Osteocyte (in vitro differentiated cells): ENCODE results near the gene AATF. TPM values are rescaled to one million over a fixed set of nuclear protein-coding genes. Genes with fewer than 3 reads are reported as not detected.
"Not testable (repeated sequence)": the region's sequence is repeated elsewhere in the genome, so short reads cannot be mapped to it uniquely, and the experiment has no call there.

Experiments used
- DNase-seq: peaks from one replicate; pipeline ENCODE4 v3.0.0; 2021; ENCODE audit warnings: mixed read lengths; ENCODE audit not compliant: unreplicated experiment; ENCODE audit errors: extremely low spot score
- H3K27ac Mint-ChIP-seq: one replicate; pipeline ENCODE4 v1.8.0; 2021; ENCODE audit warnings: mild to moderate bottlenecking, mixed read lengths; ENCODE audit not compliant: unreplicated experiment
- H3K27me3 Mint-ChIP-seq: one replicate; pipeline ENCODE4 v1.8.0; 2021; ENCODE audit warnings: mixed read lengths; ENCODE audit not compliant: unreplicated experiment
- H3K36me3 Mint-ChIP-seq: one replicate; pipeline ENCODE4 v1.8.0; 2021; ENCODE audit warnings: mixed read lengths; ENCODE audit not compliant: unreplicated experiment
- H3K4me1 Mint-ChIP-seq: one replicate; pipeline ENCODE4 v1.8.0; 2021; ENCODE audit warnings: mixed read lengths; ENCODE audit not compliant: unreplicated experiment
- H3K4me3 Mint-ChIP-seq: one replicate; pipeline ENCODE4 v1.8.0; 2021; ENCODE audit warnings: mild to moderate bottlenecking, moderate library complexity, mixed read lengths; ENCODE audit not compliant: unreplicated experiment
- H3K9me3 Mint-ChIP-seq: one replicate; pipeline ENCODE4 v1.8.0; 2021; ENCODE audit warnings: mixed read lengths; ENCODE audit not compliant: unreplicated experiment
- CTCF ChIP-seq: fragments of 200-600 bp; sonication (generic); IDR thresholded peaks from 2 replicates; pipeline ENCODE4 v1.5.0; 2021; ENCODE audit warnings: antibody characterized with exemption, mild to moderate bottlenecking, moderate library complexity
- total RNA-seq: library from RNA; stranded (reverse); gene quantifications from 2 replicates; pipeline ENCODE4 v1.2.1, GENCODE V29; 2021

AATF gene
- total RNA-seq, 1 donor from 2014 or later = 39.6 TPM

- no peaks in the 10 kb centered on the region for H3K36me3 Mint-ChIP-seq
- TF ChIP-seq CTCF = no peak
Observed at GRCh38 chr17:37069087-37069486, 120.3 kb downstream of the AATF start.

GRCh38 chr17:37073464-37073863 lies 124.7 kb downstream of the AATF start:
- not testable (repeated sequence) for H3K4me3 Mint-ChIP-seq, DNase-seq, H3K9me3 Mint-ChIP-seq, H3K36me3 Mint-ChIP-seq, H3K4me1 Mint-ChIP-seq, H3K27ac Mint-ChIP-seq
- H3K27me3 Mint-ChIP-seq = peaks cover 11% of the 10 kb centered on the region

More at GRCh38 chr17:37069087-37069486, 120.3 kb downstream of the AATF start:
- Mint-ChIP-seq H3K27ac (no peak overlapping the region), H3K4me3 (no peak overlapping the region), H3K4me1 (peaks cover 2% of the 10 kb centered on the region), H3K9me3 (no peaks in the 10 kb centered on the region), H3K27me3 (peaks cover 37% of the 10 kb centered on the region)
- DNase-seq = no peak

- peaks cover 3% of the 10 kb centered on the region for H3K27me3 Mint-ChIP-seq
- no peak for TF ChIP-seq CTCF
- no peak overlapping the region for H3K27ac Mint-ChIP-seq
- H3K4me3 Mint-ChIP-seq = no peak overlapping the region
- DNase-seq = no peak
- H3K9me3 Mint-ChIP-seq = peaks cover 10% of the 10 kb centered on the region
- no peaks in the 10 kb centered on the region for H3K4me1 Mint-ChIP-seq
- H3K36me3 Mint-ChIP-seq = peaks cover 4% of the 10 kb centered on the region
Observed at GRCh38 chr17:37079065-37079708, 130.4 kb downstream of the AATF start.

- Mint-ChIP-seq H3K4me1 (no peaks in the 10 kb centered on the region), H3K27me3 (peaks cover 3% of the 10 kb centered on the region), H3K36me3 (peaks cover 7% of the 10 kb centered on the region), H3K27ac (no peak overlapping the region), H3K4me3 (no peak overlapping the region), H3K9me3 (peaks cover 10% of the 10 kb centered on the region)
- DNase-seq = no peak
- TF ChIP-seq CTCF = no peak
Observed at GRCh38 chr17:37079735-37080134, 131.0 kb downstream of the AATF start.

GRCh38 chr17:37081287-37081686 lies 132.5 kb downstream of the AATF start:
- Mint-ChIP-seq H3K27me3 (no peaks in the 10 kb centered on the region), H3K27ac (no peak overlapping the region), H3K9me3 (peaks cover 10% of the 10 kb centered on the region), H3K4me3 (no peak overlapping the region), H3K4me1 (no peaks in the 10 kb centered on the region), H3K36me3 (peaks cover 20% of the 10 kb centered on the region)
- DNase-seq = no peak
- no peak for TF ChIP-seq CTCF
